Aorta (tissue), 5 donors: Measurements from ENCODE around the gene JSRP1. TPM values are rescaled to one million over a fixed set of nuclear protein-coding genes. Genes with fewer than 3 reads are reported as not detected.
A peak's percentile ranks its signal among the peaks of the same experiment; 100 is the strongest.

ENCODE experiments used
- ATAC-seq: fragments of 200-7000 bp; cut with Tn5 transposase; one replicate; pipeline ENCODE4 v1.9.1; 2022; ENCODE audit warnings: moderate library complexity; ENCODE audit not compliant: low FRiP score
- DNase-seq, 2 donors: peaks; one replicate each; pipeline ENCODE4 v3.0.0-alpha.2; 2020
- H3K27ac ChIP-seq, 2 donors: one replicate each; pipeline ENCODE4 v1.5.1; 2013; ENCODE audit warnings: low read length in 2 of 2, mild to moderate bottlenecking in 2 of 2, moderate library complexity in 2 of 2, control low read depth in 1 of 2, inconsistent platforms in 1 of 2, low read depth in 1 of 2
- H3K27me3 ChIP-seq, 2 donors: one replicate each; pipeline ENCODE4 v1.6.1; 2013; ENCODE audit warnings: control low read depth in 1 of 2, low read length in 1 of 2, mild to moderate bottlenecking in 1 of 2, moderate library complexity in 1 of 2; ENCODE audit not compliant: insufficient read depth in 2 of 2, control insufficient read depth in 1 of 2
- H3K36me3 ChIP-seq, 2 donors: one replicate each; pipeline ENCODE4 v1.6.1; 2013; ENCODE audit warnings: control low read depth in 1 of 2, low read length in 1 of 2, mild to moderate bottlenecking in 1 of 2; ENCODE audit not compliant: insufficient read depth in 2 of 2, control insufficient read depth in 1 of 2
- H3K4me1 ChIP-seq, 2 donors: one replicate each; pipeline ENCODE4 v1.6.1; 2013; ENCODE audit warnings: low read length in 2 of 2, control low read depth in 1 of 2, mild to moderate bottlenecking in 1 of 2, moderate library complexity in 1 of 2; ENCODE audit not compliant: insufficient read depth in 2 of 2, control insufficient read depth in 1 of 2
- H3K4me3 ChIP-seq, 2 donors: one replicate each; pipeline ENCODE4 v1.5.1; 2013; ENCODE audit warnings: low read length in 2 of 2, control low read depth in 1 of 2, mild to moderate bottlenecking in 1 of 2
- H3K9me3 ChIP-seq: one replicate; pipeline ENCODE4 v1.6.1; 2013; ENCODE audit warnings: mild to moderate bottlenecking, low read length; ENCODE audit not compliant: control insufficient read depth
- WGBS, 2 donors: extraction: QIAGEN DNeasy Blood & Tissue Kit; methylation state at CpG; one replicate each; pipeline ENCODE4 v1.1.7; 2013; 5-methylcytosine and 5-hydroxymethylcytosine counted together
- intact Hi-C, 2 donors: fragments of 100-400 bp; cut with DNase I; formaldehyde crosslinking; loops; one replicate each; pipeline versions ENCODE4 v1.14.2 to v1.15.0; 2022
- microRNA-seq, 2 donors: library from miRNA; unstranded; fragments of <30 nt; microRNA quantifications; one replicate each; pipeline ENCODE4 v1.2.0, GENCODE V29; 2020
- polyA plus RNA-seq, 2 donors: library from polyadenylated mRNA; stranded (reverse); fragments of 200-250 nt; gene quantifications; one replicate each; pipeline ENCODE4 v1.2.3, GENCODE V29; 2013
- total RNA-seq, 2 donors: library from RNA; stranded (reverse); fragmentation: NEBNext Ultra II Directional; extraction: Animal tissue kit (Norgen Biotek cat#: 25700); gene quantifications; one replicate each; pipeline ENCODE4 v1.2.1, GENCODE V29; 2021
- donor health status: healthy with polysubstance abuse.
- donor health status: Bipolar disorder and iron deficiency.
- donor health status: DM: no; HTN: no; CAD: no.
- donor health status: DM: no; HTN: no; CAD: no.
- donor health status: DM: yes; HTN: yes; CAD: no.

The JSRP1 gene
- total and polyA plus RNA-seq, 4 donors, result 0.38 to 0.42 TPM; not detected in 2

- ATAC-seq (no peak), DNase-seq (no peak)
- no peak overlapping the region for H3K4me3 ChIP-seq
- 91 to 94% methylated on average over 21 of the region's 21 CpGs for WGBS, 2 donors
- peaks cover 2 to 6% of the 10 kb centered on the region in 2 donors for H3K36me3 ChIP-seq
- no peaks in the 10 kb centered on the region for H3K9me3 ChIP-seq
- H3K27ac ChIP-seq, result no peak overlapping the region
- H3K27me3 ChIP-seq, result no peaks in the 10 kb centered on the region
- no peaks in the 10 kb centered on the region for H3K4me1 ChIP-seq
- intact Hi-C loops, result no loop called here
These were observed 46.0 kb downstream of the JSRP1 start for GRCh38 chr19:2210206-2210605.

- intact Hi-C loops, result no loop called here
- H3K36me3 ChIP-seq, result peaks cover 1 to 6% of the 10 kb centered on the region in 2 donors
- no peaks in the 10 kb centered on the region for H3K27me3 ChIP-seq
- H3K27ac ChIP-seq, result no peak overlapping the region
- H3K4me1 ChIP-seq, result no peaks in the 10 kb centered on the region
- DNase-seq (no peak), ATAC-seq (no peak)
- H3K9me3 ChIP-seq, result no peaks in the 10 kb centered on the region
- no peak overlapping the region for H3K4me3 ChIP-seq
- WGBS, 2 donors, result 87 to 91% methylated on average over 17 of the region's 17 CpGs
These were observed 46.8 kb downstream of the JSRP1 start for GRCh38 chr19:2209408-2209807.

- Histone ChIP-seq H3K4me3 (no peak overlapping the region), H3K27ac (no peak overlapping the region), H3K36me3 (peaks cover 0 to 6% of the 10 kb centered on the region in 2 donors), H3K4me1 (no peaks in the 10 kb centered on the region), H3K27me3 (no peaks in the 10 kb centered on the region), H3K9me3 (no peaks in the 10 kb centered on the region)
- intact Hi-C loops, result no loop called here
- 83 to 84% methylated on average over 10 of the region's 10 CpGs for WGBS, 2 donors
- DNase-seq (no peak), ATAC-seq (no peak)
These were observed 47.2 kb downstream of the JSRP1 start for GRCh38 chr19:2208975-2209374.

- intact Hi-C loops, result no loop called here
- Histone ChIP-seq H3K27me3 (no peaks in the 10 kb centered on the region), H3K27ac (no peak overlapping the region), H3K4me3 (no peak overlapping the region), H3K36me3 (peaks cover 0 to 6% of the 10 kb centered on the region in 2 donors), H3K9me3 (no peaks in the 10 kb centered on the region), H3K4me1 (no peaks in the 10 kb centered on the region)
- peak; percentile 11 for ATAC-seq
- no peak for DNase-seq
- 82 to 84% methylated on average over 34 to 36 of the region's 36 CpGs for WGBS, 2 donors
These were observed 48.0 kb downstream of the JSRP1 start for GRCh38 chr19:2207991-2208860.

- DNase-seq, result no peak
- Histone ChIP-seq H3K27ac (no peak overlapping the region), H3K9me3 (no peaks in the 10 kb centered on the region), H3K27me3 (no peaks in the 10 kb centered on the region), H3K36me3 (peaks cover 0 to 6% of the 10 kb centered on the region in 2 donors), H3K4me3 (no peak overlapping the region), H3K4me1 (no peaks in the 10 kb centered on the region)
- intact Hi-C loops, result no loop called here
- no peak for ATAC-seq
- 90 to 92% methylated on average over 15 of the region's 15 CpGs for WGBS, 2 donors
These were observed 49.2 kb downstream of the JSRP1 start for GRCh38 chr19:2207008-2207407.

GRCh38 chr19:2202366-2202765, 53.9 kb downstream of the JSRP1 start:
- H3K27ac ChIP-seq, result no peak overlapping the region
- H3K27me3 ChIP-seq, result no peaks in the 10 kb centered on the region
- DNase-seq (no peak), ATAC-seq (no peak)
- intact Hi-C loops, result no loop called here
- H3K4me3 ChIP-seq, result no peak overlapping the region
- H3K36me3 ChIP-seq, result no peaks in the 10 kb centered on the region
- no peaks in the 10 kb centered on the region for H3K4me1 ChIP-seq
- H3K9me3 ChIP-seq, result no peaks in the 10 kb centered on the region
- WGBS, 2 donors, result 92% methylated on average over 15 of the region's 15 CpGs

Small RNA genes within 50 kb of the gene (microRNA-seq; reads per million reads assigned to microRNA genes)
- gene MIR1227 (1.2 to 2.0 reads per million in 2 donors), gene MIR4321 (0 reads per million in 2 donors)

Other genes starting within 250 kb of the JSRP1 start
- gene BTBD2, start 240.7 kb downstream of the JSRP1 start, total RNA-seq, result 10 to 100 TPM; 46.2 to 62.7 TPM
- 10 to 100 TPM; 27.5 to 56.7 TPM for gene BTBD2, start 240.7 kb downstream of the JSRP1 start, polyA plus RNA-seq
- 100 to 1,000 TPM in 1 of 2 donors, 10 to 100 TPM in 1; 93.0 to 103 TPM for gene MKNK2, start 205.2 kb downstream of the JSRP1 start, total RNA-seq
- 10 to 100 TPM; 49.3 to 68.1 TPM for gene MKNK2, start 205.2 kb downstream of the JSRP1 start, polyA plus RNA-seq
- gene MOB3A, start 160.1 kb downstream of the JSRP1 start, total RNA-seq, result 10 to 100 TPM; 41.1 to 43.6 TPM
- gene MOB3A, start 160.1 kb downstream of the JSRP1 start, polyA plus RNA-seq, result 10 to 100 TPM; 12.5 to 15.5 TPM
- 1 to 10 TPM; 1.6 to 3.6 TPM for gene IZUMO4, start 159.5 kb downstream of the JSRP1 start, total RNA-seq
- gene IZUMO4, start 159.5 kb downstream of the JSRP1 start, polyA plus RNA-seq, result 10 to 100 TPM in 1 of 2 donors, 1 to 10 TPM in 1; 5.5 to 25.2 TPM
- gene AP3D1, start 104.9 kb downstream of the JSRP1 start, total RNA-seq, result 10 to 100 TPM; 74.8 to 84.3 TPM
- gene AP3D1, start 104.9 kb downstream of the JSRP1 start, polyA plus RNA-seq, result 10 to 100 TPM; 31.7 to 61.9 TPM
- gene DOT1L, start 92.5 kb downstream of the JSRP1 start, total RNA-seq, result 10 to 100 TPM; 22.6 to 24.8 TPM
- 1 to 10 TPM; 4.4 to 4.9 TPM for gene DOT1L, start 92.5 kb downstream of the JSRP1 start, polyA plus RNA-seq
- gene PLEKHJ1, start 20.1 kb downstream of the JSRP1 start, total RNA-seq, result 10 to 100 TPM; 24.9 to 37.7 TPM
- gene PLEKHJ1, start 20.1 kb downstream of the JSRP1 start, polyA plus RNA-seq, result 10 to 100 TPM; 50.9 to 56.2 TPM
- 10 to 100 TPM; 56.1 to 62.2 TPM for gene SF3A2, start 19.6 kb downstream of the JSRP1 start, total RNA-seq
- gene SF3A2, start 19.6 kb downstream of the JSRP1 start, polyA plus RNA-seq, result 10 to 100 TPM; 23.8 to 64.9 TPM
- 1 to 10 TPM; 1.5 to 1.8 TPM for gene AMH, start 7.1 kb downstream of the JSRP1 start, total RNA-seq
- 1 to 10 TPM; 1.7 to 3.1 TPM for gene AMH, start 7.1 kb downstream of the JSRP1 start, polyA plus RNA-seq
- 1 to 10 TPM in 1 of 2 donors, under 1 TPM in 1; 0.93 to 1.5 TPM for gene PEAK3, start 25.8 kb upstream of the JSRP1 start, total RNA-seq
- under 1 TPM in 1 of 2 donors, not detected in 1; 0.88 TPM for gene PEAK3, start 25.8 kb upstream of the JSRP1 start, polyA plus RNA-seq
- not detected for gene LINGO3, start 51.7 kb upstream of the JSRP1 start, total RNA-seq
- gene LINGO3, start 51.7 kb upstream of the JSRP1 start, polyA plus RNA-seq, result under 1 TPM in 1 of 2 donors, not detected in 1; 0.08 TPM
- gene LSM7, start 72.2 kb upstream of the JSRP1 start, total RNA-seq, result 10 to 100 TPM; 43.7 to 45.8 TPM
- 100 to 1,000 TPM; 133 to 155 TPM for gene LSM7, start 72.2 kb upstream of the JSRP1 start, polyA plus RNA-seq
- 10 to 100 TPM; 29.3 to 49.1 TPM for gene SPPL2B, start 72.3 kb upstream of the JSRP1 start, total RNA-seq
- gene SPPL2B, start 72.3 kb upstream of the JSRP1 start, polyA plus RNA-seq, result 10 to 100 TPM; 13.3 to 78.1 TPM
- gene TMPRSS9, start 103.8 kb upstream of the JSRP1 start, total RNA-seq, result under 1 TPM; 0.23 to 0.27 TPM
- not detected for gene TMPRSS9, start 103.8 kb upstream of the JSRP1 start, polyA plus RNA-seq
- gene TIMM13, start 171.2 kb upstream of the JSRP1 start, total RNA-seq, result 10 to 100 TPM; 27.8 to 32.7 TPM
- gene TIMM13, start 171.2 kb upstream of the JSRP1 start, polyA plus RNA-seq, result 10 to 100 TPM; 41.7 to 41.9 TPM
- 10 to 100 TPM; 18.0 to 19.7 TPM for gene LMNB2, start 200.5 kb upstream of the JSRP1 start, total RNA-seq
- gene LMNB2, start 200.5 kb upstream of the JSRP1 start, polyA plus RNA-seq, result 1 to 10 TPM; 7.1 to 7.4 TPM
- 100 to 1,000 TPM in 1 of 2 donors, 10 to 100 TPM in 1; 99.5 to 185 TPM for gene GADD45B, start 219.7 kb upstream of the JSRP1 start, total RNA-seq
- 100 to 1,000 TPM; 127 to 262 TPM for gene GADD45B, start 219.7 kb upstream of the JSRP1 start, polyA plus RNA-seq